HepG2 (cell line): ENCODE results near the gene RETREG2. TPM values are rescaled to one million over a fixed set of nuclear protein-coding genes. Genes with fewer than 3 reads are reported as not detected.

Experiments used
- GATAD2A ChIP-seq: IDR thresholded peaks from 2 replicates; pipeline ENCODE4 v1.6.1; 2016
- MEIS2 ChIP-seq: sonication (generic); formaldehyde crosslinking; IDR thresholded peaks from 2 replicates; pipeline ENCODE4 v1.9.0; 2021; ENCODE audit warnings: mild to moderate bottlenecking, missing genetic modification reagents
- PRMT3 ChIP-seq: sonication (generic); formaldehyde crosslinking; IDR thresholded peaks from 2 replicates; pipeline ENCODE4 v1.8.1; 2022; ENCODE audit warnings: low read depth, mild to moderate bottlenecking, moderate library complexity, missing genetic modification reagents, borderline replicate concordance
- ZFP1 ChIP-seq: IDR thresholded peaks from 2 replicates; pipeline ENCODE4 v1.6.1; 2016
- ZKSCAN1 ChIP-seq: fragments of 150-350 bp; IDR thresholded peaks from 2 replicates; pipeline ENCODE4 v1.6.1; 2014; ENCODE audit warnings: low read length
- ZNF230 ChIP-seq: sonication (generic); formaldehyde crosslinking; IDR thresholded peaks from 2 replicates; pipeline ENCODE4 v1.4.0; 2020; ENCODE audit warnings: mild to moderate bottlenecking, missing genetic modification reagents
- ZNF530 ChIP-seq: sonication (generic); formaldehyde crosslinking; IDR thresholded peaks from 2 replicates; pipeline ENCODE4 v1.5.0; 2020; ENCODE audit warnings: low read depth, mild to moderate bottlenecking, missing genetic modification reagents
- ZNF678 ChIP-seq: sonication (generic); formaldehyde crosslinking; IDR thresholded peaks from 2 replicates; pipeline ENCODE4 v1.4.0; 2020; ENCODE audit warnings: mild to moderate bottlenecking, missing genetic modification reagents
- ZNF782 ChIP-seq: sonication (generic); formaldehyde crosslinking; IDR thresholded peaks from 2 replicates; pipeline ENCODE4 v1.4.0; 2020; ENCODE audit warnings: missing genetic modification reagents, mild to moderate bottlenecking, borderline replicate concordance
- polyA plus RNA-seq, 8 experiments: library from polyadenylated mRNA; depleted of rRNA in 3 of 8; stranded (reverse) in 7 of 8; unstranded in 1 of 8; fragments of >200 nt; fragmentation: Illumina TruSeq in 4 of 8; extraction: Trizol in 4 of 8; gene quantifications; 2 replicates each; pipeline versions ENCODE4 v1.2.1 to v1.2.3, GENCODE V29; 2011 to 2016; ENCODE audit warnings: low read depth in 4 of 8, missing spikeins in 1 of 8, mixed read lengths in 1 of 8; ENCODE audit not compliant: insufficient read depth in 1 of 8
- total RNA-seq, 5 experiments: library from RNA; depleted of rRNA; stranded (reverse); fragments of >200 nt; fragmentation: Illumina TruSeq; extraction: Trizol; gene quantifications; 2 replicates each; pipeline ENCODE4 v1.2.3, GENCODE V29; 2016; ENCODE audit warnings: low read depth in 1 of 5
- TF ChIP-seq, protein P1 (sequence below): sonication (generic); formaldehyde crosslinking; IDR thresholded peaks from 2 replicates; pipeline ENCODE4 v1.5.1; 2020; ENCODE audit warnings: missing genetic modification reagents, mild to moderate bottlenecking, borderline replicate concordance
- TF ChIP-seq, protein P2 (sequence below): sonication (generic); formaldehyde crosslinking; IDR thresholded peaks from 2 replicates; pipeline ENCODE4 v1.5.1; 2020; ENCODE audit warnings: mild to moderate bottlenecking, missing genetic modification reagents, moderate library complexity
- TF ChIP-seq, protein P3 (sequence below): IDR thresholded peaks from 2 replicates; pipeline ENCODE4 v1.6.1; 2016; ENCODE audit warnings: missing biosample characterization, missing genetic modification reagents, low read depth
- TF ChIP-seq, protein P4 (sequence below): sonication (generic); formaldehyde crosslinking; IDR thresholded peaks from 2 replicates; pipeline ENCODE4 v1.4.0; 2020; ENCODE audit warnings: missing genetic modification reagents
- TF ChIP-seq, protein P5 (sequence below): sonication (generic); formaldehyde crosslinking; IDR thresholded peaks from 2 replicates; pipeline ENCODE4 v1.4.0; 2020; ENCODE audit warnings: mild to moderate bottlenecking, low read depth, missing genetic modification reagents

Gene RETREG2
- total and polyA plus RNA-seq, 2 of the 13 experiments (the other 11 are each of a cell fraction or from before 2014, with no cell fraction given), result 86.0 to 134 TPM

DNA sequence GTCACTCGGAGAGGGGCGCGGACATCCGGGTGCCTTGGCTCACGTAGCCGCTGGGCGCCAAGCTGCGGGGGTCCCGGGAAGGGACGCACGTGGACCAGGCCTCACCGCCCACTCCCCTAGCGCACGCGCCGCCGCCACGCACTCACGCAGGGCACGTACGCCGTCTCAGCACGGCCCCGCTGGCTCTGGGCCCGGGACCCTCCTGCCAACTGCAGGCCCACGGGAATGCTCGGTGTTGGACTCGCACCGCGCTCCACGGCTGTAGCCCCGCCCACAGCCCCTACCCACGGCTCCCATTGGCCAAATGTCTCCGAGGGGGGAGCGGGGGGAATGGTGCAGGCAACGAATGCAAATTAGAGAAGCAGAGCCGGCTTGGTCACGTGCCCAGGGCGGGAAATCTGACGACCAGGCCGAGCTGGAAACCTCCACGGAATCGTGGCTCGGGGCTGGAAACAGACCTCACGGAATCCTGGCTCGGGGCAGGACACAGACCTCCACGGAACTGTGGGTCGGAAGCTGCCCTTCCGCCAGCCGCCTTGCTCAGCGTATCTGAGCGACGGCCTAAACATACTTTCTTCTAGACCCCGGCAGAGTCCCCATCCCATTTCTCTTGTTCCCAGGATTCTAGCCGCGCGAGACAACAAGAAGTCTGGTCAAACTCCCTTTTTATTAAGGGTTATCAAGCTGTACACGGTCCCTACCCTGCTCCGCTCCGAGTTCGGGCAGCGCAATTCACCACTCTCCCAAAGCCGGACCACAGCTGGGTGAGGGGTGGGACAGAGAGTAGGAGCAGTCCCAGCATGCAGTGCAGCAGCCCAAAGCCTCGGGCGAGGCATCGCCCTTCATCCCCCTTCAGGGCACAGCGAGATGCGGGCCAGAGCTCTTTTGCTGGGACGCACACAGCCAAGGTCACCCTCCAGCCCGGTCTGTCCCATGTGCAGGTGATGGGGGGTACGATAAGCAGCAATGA, 40.9 kb downstream of the RETREG2 start, which contains the start of gene ABCB6 (continued):
- TF ChIP-seq, protein P1, sequence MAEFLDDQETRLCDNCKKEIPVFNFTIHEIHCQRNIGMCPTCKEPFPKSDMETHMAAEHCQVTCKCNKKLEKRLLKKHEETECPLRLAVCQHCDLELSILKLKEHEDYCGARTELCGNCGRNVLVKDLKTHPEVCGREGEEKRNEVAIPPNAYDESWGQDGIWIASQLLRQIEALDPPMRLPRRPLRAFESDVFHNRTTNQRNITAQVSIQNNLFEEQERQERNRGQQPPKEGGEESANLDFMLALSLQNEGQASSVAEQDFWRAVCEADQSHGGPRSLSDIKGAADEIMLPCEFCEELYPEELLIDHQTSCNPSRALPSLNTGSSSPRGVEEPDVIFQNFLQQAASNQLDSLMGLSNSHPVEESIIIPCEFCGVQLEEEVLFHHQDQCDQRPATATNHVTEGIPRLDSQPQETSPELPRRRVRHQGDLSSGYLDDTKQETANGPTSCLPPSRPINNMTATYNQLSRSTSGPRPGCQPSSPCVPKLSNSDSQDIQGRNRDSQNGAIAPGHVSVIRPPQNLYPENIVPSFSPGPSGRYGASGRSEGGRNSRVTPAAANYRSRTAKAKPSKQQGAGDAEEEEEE (CRISPR knock-in tag), result 0 out of 2 replicates have a peak, but pooled peaks have one; percentile 81
- TF ChIP-seq GATAD2A (CRISPR knock-in tag) (peak; percentile 68), ZKSCAN1 (no peak), ZNF230 (CRISPR knock-in tag) (peak; percentile 100), PRMT3 (CRISPR knock-in tag) (peak; percentile 97), ZNF530 (CRISPR knock-in tag) (no peak), ZNF678 (CRISPR knock-in tag) (0 out of 2 replicates have a peak, but pooled peaks have one; percentile 25), MEIS2 (CRISPR knock-in tag) (peak; percentile 83; the same call in 1 of the 2 replicates), ZFP1 (CRISPR knock-in tag) (peak; percentile 59; the same call in 1 of the 2 replicates), ZNF782 (CRISPR knock-in tag) (peak; percentile 69)
- TF ChIP-seq, protein P2, sequence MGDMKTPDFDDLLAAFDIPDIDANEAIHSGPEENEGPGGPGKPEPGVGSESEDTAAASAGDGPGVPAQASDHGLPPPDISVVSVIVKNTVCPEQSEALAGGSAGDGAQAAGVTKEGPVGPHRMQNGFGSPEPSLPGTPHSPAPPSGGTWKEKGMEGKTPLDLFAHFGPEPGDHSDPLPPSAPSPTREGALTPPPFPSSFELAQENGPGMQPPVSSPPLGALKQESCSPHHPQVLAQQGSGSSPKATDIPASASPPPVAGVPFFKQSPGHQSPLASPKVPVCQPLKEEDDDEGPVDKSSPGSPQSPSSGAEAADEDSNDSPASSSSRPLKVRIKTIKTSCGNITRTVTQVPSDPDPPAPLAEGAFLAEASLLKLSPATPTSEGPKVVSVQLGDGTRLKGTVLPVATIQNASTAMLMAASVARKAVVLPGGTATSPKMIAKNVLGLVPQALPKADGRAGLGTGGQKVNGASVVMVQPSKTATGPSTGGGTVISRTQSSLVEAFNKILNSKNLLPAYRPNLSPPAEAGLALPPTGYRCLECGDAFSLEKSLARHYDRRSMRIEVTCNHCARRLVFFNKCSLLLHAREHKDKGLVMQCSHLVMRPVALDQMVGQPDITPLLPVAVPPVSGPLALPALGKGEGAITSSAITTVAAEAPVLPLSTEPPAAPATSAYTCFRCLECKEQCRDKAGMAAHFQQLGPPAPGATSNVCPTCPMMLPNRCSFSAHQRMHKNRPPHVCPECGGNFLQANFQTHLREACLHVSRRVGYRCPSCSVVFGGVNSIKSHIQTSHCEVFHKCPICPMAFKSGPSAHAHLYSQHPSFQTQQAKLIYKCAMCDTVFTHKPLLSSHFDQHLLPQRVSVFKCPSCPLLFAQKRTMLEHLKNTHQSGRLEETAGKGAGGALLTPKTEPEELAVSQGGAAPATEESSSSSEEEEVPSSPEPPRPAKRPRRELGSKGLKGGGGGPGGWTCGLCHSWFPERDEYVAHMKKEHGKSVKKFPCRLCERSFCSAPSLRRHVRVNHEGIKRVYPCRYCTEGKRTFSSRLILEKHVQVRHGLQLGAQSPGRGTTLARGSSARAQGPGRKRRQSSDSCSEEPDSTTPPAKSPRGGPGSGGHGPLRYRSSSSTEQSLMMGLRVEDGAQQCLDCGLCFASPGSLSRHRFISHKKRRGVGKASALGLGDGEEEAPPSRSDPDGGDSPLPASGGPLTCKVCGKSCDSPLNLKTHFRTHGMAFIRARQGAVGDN, result peak; percentile 99
- TF ChIP-seq, protein P3, sequence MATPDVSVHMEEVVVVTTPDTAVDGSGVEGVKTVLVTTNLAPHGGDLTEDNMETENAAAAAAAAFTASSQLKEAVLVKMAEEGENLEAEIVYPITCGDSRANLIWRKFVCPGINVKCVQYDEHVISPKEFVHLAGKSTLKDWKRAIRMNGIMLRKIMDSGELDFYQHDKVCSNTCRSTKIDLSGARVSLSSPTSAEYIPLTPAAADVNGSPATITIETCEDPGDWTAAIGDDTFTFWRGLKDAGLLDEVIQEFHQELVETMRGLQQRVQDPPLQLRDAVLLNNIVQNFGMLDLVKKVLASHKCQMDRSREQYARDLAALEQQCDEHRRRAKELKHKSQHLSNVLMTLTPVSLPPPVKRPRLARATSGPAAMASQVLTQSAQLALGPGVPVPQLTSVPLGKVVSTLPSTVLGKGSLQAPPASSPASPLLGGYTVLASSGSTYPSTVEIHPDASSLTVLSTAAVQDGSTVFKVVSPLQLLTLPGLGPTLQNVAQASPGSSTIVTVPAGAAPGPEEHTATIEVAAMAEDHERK (CRISPR knock-in tag), result peak; percentile 87
- TF ChIP-seq, protein P4, sequence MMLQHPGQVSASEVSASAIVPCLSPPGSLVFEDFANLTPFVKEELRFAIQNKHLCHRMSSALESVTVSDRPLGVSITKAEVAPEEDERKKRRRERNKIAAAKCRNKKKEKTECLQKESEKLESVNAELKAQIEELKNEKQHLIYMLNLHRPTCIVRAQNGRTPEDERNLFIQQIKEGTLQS (CRISPR knock-in tag), result peak; percentile 64; the same call in 1 of the 2 replicates
- TF ChIP-seq, protein P5, sequence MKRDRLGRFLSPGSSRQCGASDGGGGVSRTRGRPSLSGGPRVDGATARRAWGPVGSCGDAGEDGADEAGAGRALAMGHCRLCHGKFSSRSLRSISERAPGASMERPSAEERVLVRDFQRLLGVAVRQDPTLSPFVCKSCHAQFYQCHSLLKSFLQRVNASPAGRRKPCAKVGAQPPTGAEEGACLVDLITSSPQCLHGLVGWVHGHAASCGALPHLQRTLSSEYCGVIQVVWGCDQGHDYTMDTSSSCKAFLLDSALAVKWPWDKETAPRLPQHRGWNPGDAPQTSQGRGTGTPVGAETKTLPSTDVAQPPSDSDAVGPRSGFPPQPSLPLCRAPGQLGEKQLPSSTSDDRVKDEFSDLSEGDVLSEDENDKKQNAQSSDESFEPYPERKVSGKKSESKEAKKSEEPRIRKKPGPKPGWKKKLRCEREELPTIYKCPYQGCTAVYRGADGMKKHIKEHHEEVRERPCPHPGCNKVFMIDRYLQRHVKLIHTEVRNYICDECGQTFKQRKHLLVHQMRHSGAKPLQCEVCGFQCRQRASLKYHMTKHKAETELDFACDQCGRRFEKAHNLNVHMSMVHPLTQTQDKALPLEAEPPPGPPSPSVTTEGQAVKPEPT, result peak; percentile 81; the same call in 1 of the 2 replicates
